HepG2 (cell line): ENCODE measurements around the gene FHL3. TPM values are rescaled to one million over a fixed set of nuclear protein-coding genes. Genes with fewer than 3 reads are reported as not detected.

ENCODE experiments used
- ATAC-seq: fragments of 200-7000 bp; cut with Tn5 transposase; 3 replicates; pipeline ENCODE4 v1.9.1; 2020; ENCODE audit warnings: mild to moderate bottlenecking, moderate library complexity
- BruUV-seq: library from RNA; stranded (reverse); fragments of 400-500 nt; replicated peaks from 2 replicates; lab custom pipeline; 2021; lab: Mats Ljungman, UMichigan
- CTCF ChIA-PET: fragments of 300-600 bp; formaldehyde crosslinking; extraction: SDS; loops from one replicate; lab custom pipeline; 2021; ENCODE audit warnings: low total read pairs, inconsistent platforms, low intra/inter-chr PET ratio; lab: Yijun Ruan, JAX
- POLR2A ChIA-PET: fragments of 350-600 bp; sonication (Branson Sonifier 250); formaldehyde crosslinking; loops from one replicate; lab custom pipeline; 2020; ENCODE audit warnings: antibody characterized with exemption, inconsistent platforms; lab: Yijun Ruan, JAX
- DNase-seq: peaks from one replicate; pipeline ENCODE4 v3.0.0-alpha.2; 2015; ENCODE audit warnings: low spot score
- FAIRE-seq: peaks from 3 replicates; lab custom pipeline; 2011; peaks lifted over from hg19 to GRCh38; lab: Jason Lieb, UNC
- H2AFZ ChIP-seq: one replicate; pipeline ENCODE4 v1.6.1; 2011; ENCODE audit warnings: low read length, inconsistent platforms
- H3K27ac ChIP-seq: fragments of 300-600 bp; 3 replicates; pipeline ENCODE4 v1.8.0; 2011; ENCODE audit warnings: mixed run types, mild to moderate bottlenecking, mixed read lengths, low read length, inconsistent platforms; ENCODE audit not compliant: insufficient read depth; ENCODE audit errors: extremely low read length
- H3K27me3 ChIP-seq, 2 experiments: fragments of 200-600 bp in 1 of 2; 2 replicates in 1 of 2; 3 replicates in 1 of 2; pipeline versions ENCODE4 v1.6.0 to v1.8.0; 2011; ENCODE audit warnings: low read length in 2 of 2, mild to moderate bottlenecking in 2 of 2, moderate library complexity in 2 of 2, inconsistent platforms in 1 of 2; ENCODE audit not compliant: insufficient read depth in 2 of 2, control insufficient read depth in 1 of 2
- H3K36me3 ChIP-seq, 2 experiments: fragments of 200-600 bp in 1 of 2; replicated peaks in 1 of 2; 2 replicates in 1 of 2; 3 replicates in 1 of 2; pipeline versions ENCODE4 v1.5.1 to v1.8.0; 2011; ENCODE audit warnings: low read length in 2 of 2, inconsistent platforms in 1 of 2; ENCODE audit not compliant: insufficient read depth in 2 of 2, control insufficient read depth in 1 of 2
- H3K4me1 ChIP-seq: 2 replicates; pipeline ENCODE4 v1.5.1; 2012; ENCODE audit warnings: low read length, inconsistent platforms; ENCODE audit not compliant: insufficient read depth
- H3K4me2 ChIP-seq: 2 replicates; pipeline ENCODE4 v1.6.0; 2011; ENCODE audit warnings: low read depth, low read length, inconsistent platforms
- H3K4me3 ChIP-seq, 3 experiments: fragments of 200-600 bp in 1 of 3; sonication (generic), shearing (Covaris generic) in 1 of 3; replicated peaks in 1 of 3; 2 replicates each; pipeline ENCODE4 v1.5.1; 2011 to 2016; ENCODE audit warnings: low read length in 3 of 3, inconsistent platforms in 2 of 3, low read depth in 2 of 3, mild to moderate bottlenecking in 2 of 3, control low read depth in 1 of 3, mixed read lengths in 1 of 3; ENCODE audit not compliant: insufficient read depth in 1 of 3
- H3K79me2 ChIP-seq: one replicate; pipeline ENCODE4 v1.6.1; 2011; ENCODE audit warnings: low read length, inconsistent platforms; ENCODE audit not compliant: insufficient read depth
- H3K9ac ChIP-seq: 2 replicates; pipeline ENCODE4 v1.6.0; 2011; ENCODE audit warnings: mild to moderate bottlenecking, low read depth, low read length, inconsistent platforms; ENCODE audit not compliant: insufficient read depth
- H3K9me3 ChIP-seq: 2 replicates; pipeline ENCODE4 v1.5.1; 2012; ENCODE audit warnings: mild to moderate bottlenecking, low read length
- H4K20me1 ChIP-seq: 2 replicates; pipeline ENCODE4 v1.6.0; 2011; ENCODE audit warnings: inconsistent platforms, mild to moderate bottlenecking, low read length, moderate library complexity; ENCODE audit not compliant: insufficient read depth
- CEBPB ChIP-seq: IDR thresholded peaks from 2 replicates; pipeline ENCODE4 v1.6.1; 2011; ENCODE audit warnings: low read depth, low read length, improper control_type of control experiment, borderline replicate concordance
- GZF1 ChIP-seq: sonication (generic); formaldehyde crosslinking; IDR thresholded peaks from 2 replicates; pipeline ENCODE4 v1.5.1; 2020; ENCODE audit warnings: mild to moderate bottlenecking, missing genetic modification reagents
- MED8 ChIP-seq: sonication (generic); formaldehyde crosslinking; IDR thresholded peaks from 2 replicates; pipeline ENCODE4 v1.8.1; 2023; ENCODE audit warnings: mild to moderate bottlenecking, missing genetic modification reagents; ENCODE audit not compliant: insufficient replicate concordance
- NFRKB ChIP-seq: fragments of 450-650 bp; IDR thresholded peaks from 2 replicates; pipeline ENCODE4 v1.6.1; 2017
- PHF21A ChIP-seq: sonication (generic); formaldehyde crosslinking; IDR thresholded peaks from 2 replicates; pipeline ENCODE4 v1.5.0; 2020; ENCODE audit warnings: mild to moderate bottlenecking, missing genetic modification reagents
- SMC3 ChIP-seq: IDR thresholded peaks from 2 replicates; pipeline ENCODE4 v1.6.1; 2011; ENCODE audit warnings: low read length, improper control_type of control experiment
- SMYD3 ChIP-seq: sonication (generic); formaldehyde crosslinking; IDR thresholded peaks from 2 replicates; pipeline ENCODE4 v1.8.1; 2023; ENCODE audit warnings: mild to moderate bottlenecking, missing genetic modification reagents
- SNRNP70 ChIP-seq: fragments of 200-400 bp; formaldehyde crosslinking; IDR thresholded peaks from 2 replicates; pipeline ENCODE4 v1.6.1; 2017; ENCODE audit warnings: mild to moderate bottlenecking, low read depth, low read length, moderate library complexity
- SRSF9 ChIP-seq: fragments of 200-400 bp; formaldehyde crosslinking; IDR thresholded peaks from 2 replicates; pipeline ENCODE4 v1.6.1; 2018; ENCODE audit warnings: borderline replicate concordance, mild to moderate bottlenecking, low read depth, low read length; ENCODE audit not compliant: insufficient read depth, poor library complexity, severe bottlenecking
- STAG1 ChIP-seq: sonication (generic); formaldehyde crosslinking; IDR thresholded peaks from 2 replicates; pipeline ENCODE4 v1.4.0; 2020; ENCODE audit warnings: missing genetic modification reagents
- SUZ12 ChIP-seq: fragments of 150-350 bp; IDR thresholded peaks from 2 replicates; pipeline ENCODE4 v1.6.1; 2014; ENCODE audit warnings: low read depth, low read length
- TARDBP ChIP-seq: sonication (generic); formaldehyde crosslinking; IDR thresholded peaks from 2 replicates; pipeline ENCODE4 v1.8.0; 2022; ENCODE audit warnings: mild to moderate bottlenecking, missing genetic modification reagents
- ZBTB42 ChIP-seq: sonication (generic); formaldehyde crosslinking; IDR thresholded peaks from 2 replicates; pipeline ENCODE4 v1.5.0; 2020; ENCODE audit warnings: mild to moderate bottlenecking, missing genetic modification reagents
- ZNF879 ChIP-seq: sonication (generic); formaldehyde crosslinking; IDR thresholded peaks from 2 replicates; pipeline ENCODE4 v1.8.1; 2023; ENCODE audit warnings: missing genetic modification reagents
- WGBS: methylation state at CpG from one replicate; pipeline ENCODE4 v1.1.6; 2017; ENCODE audit warnings: low lambda C conversion rate; 5-methylcytosine and 5-hydroxymethylcytosine counted together
- in situ Hi-C: cut with HindIII; loops from 2 replicates; pipeline ENCODE4 v1.10.0; 2017; ENCODE audit warnings: low pct_unique_long_range_greater_than_20kb; ENCODE audit not compliant: extremely low pct_ligation_motif_present
- intact Hi-C: fragments of 100-400 bp; cut with micrococcal nuclease; formaldehyde crosslinking; loops from one replicate; pipeline ENCODE4 v1.10.0; 2022; ENCODE audit not compliant: unreplicated experiment
- polyA plus RNA-seq, 8 experiments: library from polyadenylated mRNA; depleted of rRNA in 3 of 8; stranded (reverse) in 7 of 8; unstranded in 1 of 8; fragments of >200 nt; fragmentation: Illumina TruSeq in 4 of 8; extraction: Trizol in 4 of 8; gene quantifications; 2 replicates each; pipeline versions ENCODE4 v1.2.1 to v1.2.3, GENCODE V29; 2011 to 2016; ENCODE audit warnings: low read depth in 4 of 8, missing spikeins in 1 of 8, mixed read lengths in 1 of 8; ENCODE audit not compliant: insufficient read depth in 1 of 8
- total RNA-seq, 5 experiments: library from RNA; depleted of rRNA; stranded (reverse); fragments of >200 nt; fragmentation: Illumina TruSeq; extraction: Trizol; gene quantifications; 2 replicates each; pipeline ENCODE4 v1.2.3, GENCODE V29; 2016; ENCODE audit warnings: low read depth in 1 of 5
- TF ChIP-seq, protein P1 (sequence below): sonication (generic); formaldehyde crosslinking; IDR thresholded peaks from 2 replicates; pipeline ENCODE4 v1.5.0; 2020; ENCODE audit warnings: missing genetic modification reagents
- TF ChIP-seq, protein P2 (sequence below), 2 experiments: fragments of 450-650 bp in 1 of 2; sonication (generic) in 1 of 2; formaldehyde crosslinking; IDR thresholded peaks; 2 replicates each; pipeline versions ENCODE4 v1.5.0 to v1.8.0; 2020 to 2022; ENCODE audit warnings: mild to moderate bottlenecking in 1 of 2, missing genetic modification reagents in 1 of 2
- TF ChIP-seq, protein P3 (sequence below), 2 experiments: sonication (generic) in 1 of 2; formaldehyde crosslinking in 1 of 2; IDR thresholded peaks; 2 replicates each; pipeline versions ENCODE4 v1.5.1 to v1.6.1; 2011 to 2020; ENCODE audit warnings: borderline replicate concordance in 1 of 2, low read depth in 1 of 2, low read length in 1 of 2, mild to moderate bottlenecking in 1 of 2, missing genetic modification reagents in 1 of 2, moderate library complexity in 1 of 2
- TF ChIP-seq, protein P4 (sequence below): sonication (generic); formaldehyde crosslinking; IDR thresholded peaks from 2 replicates; pipeline ENCODE4 v1.8.0; 2022; ENCODE audit warnings: low read depth, missing genetic modification reagents

Gene FHL3
- total and polyA plus RNA-seq, 2 of the 13 experiments (the other 11 are each of a cell fraction or from before 2014, with no cell fraction given) = 2.8 to 6.6 TPM

DNA sequence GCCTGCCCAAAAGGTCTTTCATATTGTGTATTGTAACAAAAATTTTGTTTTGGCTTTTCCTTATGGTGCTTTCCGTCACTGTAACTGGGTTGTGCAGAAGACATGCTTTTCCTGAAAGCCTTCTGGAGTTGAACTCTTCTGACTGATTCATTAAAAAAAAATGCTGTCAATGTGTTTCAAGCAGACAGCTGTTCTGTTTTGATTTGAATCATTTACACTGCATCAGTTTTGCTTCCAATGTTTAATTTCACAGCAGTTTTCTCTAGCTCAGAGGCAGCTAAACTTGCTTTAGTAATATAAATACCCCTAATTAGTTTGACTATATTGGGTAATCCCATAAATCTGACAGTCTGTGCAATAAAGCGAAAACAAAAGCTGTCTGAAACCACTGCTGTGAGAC is 15.1 kb upstream of the FHL3 start (continued):
- TF ChIP-seq, protein P1, sequence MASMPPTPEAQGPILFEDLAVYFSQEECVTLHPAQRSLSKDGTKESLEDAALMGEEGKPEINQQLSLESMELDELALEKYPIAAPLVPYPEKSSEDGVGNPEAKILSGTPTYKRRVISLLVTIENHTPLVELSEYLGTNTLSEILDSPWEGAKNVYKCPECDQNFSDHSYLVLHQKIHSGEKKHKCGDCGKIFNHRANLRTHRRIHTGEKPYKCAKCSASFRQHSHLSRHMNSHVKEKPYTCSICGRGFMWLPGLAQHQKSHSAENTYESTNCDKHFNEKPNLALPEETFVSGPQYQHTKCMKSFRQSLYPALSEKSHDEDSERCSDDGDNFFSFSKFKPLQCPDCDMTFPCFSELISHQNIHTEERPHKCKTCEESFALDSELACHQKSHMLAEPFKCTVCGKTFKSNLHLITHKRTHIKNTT (CRISPR knock-in tag) = no peak
- TF ChIP-seq PHF21A (CRISPR knock-in tag) = no peak

DNA sequence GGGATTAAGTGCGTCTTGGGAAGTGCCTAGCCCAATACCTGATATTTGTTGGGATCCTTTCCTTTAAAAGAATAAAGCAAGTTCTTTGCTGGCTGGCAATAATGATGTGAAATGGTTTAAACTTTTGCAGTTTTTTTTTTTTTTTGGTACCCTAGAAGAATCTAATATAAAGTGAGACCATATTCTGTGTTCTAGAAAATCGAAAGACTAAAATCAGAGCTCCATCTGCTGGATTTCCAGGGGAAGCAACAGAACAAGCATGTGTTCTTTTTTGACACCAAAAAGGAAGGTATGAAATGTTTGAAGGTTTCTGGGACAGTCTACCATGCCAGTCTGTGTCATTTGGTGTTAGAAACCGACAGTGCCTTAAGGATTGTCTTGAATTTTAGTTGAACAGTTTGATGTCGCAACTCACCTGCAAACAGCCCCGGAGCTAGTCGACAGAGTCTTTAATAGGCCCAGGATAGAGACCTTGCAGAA is 13.6 kb upstream of the FHL3 start:
- 80% methylated on average over 6 of the region's 6 CpGs for WGBS
- BruUV-seq = no TSS peak
- H3K36me3 ChIP-seq = peaks cover 13 to 83% of the 10 kb centered on the region in 2 experiments
- CTCF ChIA-PET = interaction anchor here (0.6 to 4.1 kb wide), 4 partner anchors 28 to 129 kb away, joined by 3 to 45 read pairs (median 4); partner anchors contain the start of gene SF3A3
- H3K4me1 ChIP-seq = peaks cover 20% of the 10 kb centered on the region
- no peaks in the 10 kb centered on the region for H3K27me3 ChIP-seq
- in situ Hi-C loops (no loop called here), intact Hi-C loops (loop anchor here (1.0 kb wide), 1 partner anchor 29 kb away; the partner anchor contains the start of gene SF3A3)
- peaks cover 20% of the 10 kb centered on the region for H3K79me2 ChIP-seq
- H3K9ac ChIP-seq = no peak overlapping the region
- FAIRE-seq = peak; percentile 61
- peak; percentile 45 for DNase-seq
- ATAC-seq = peak; percentile 54; the same call in 2 of the 3 replicates
- no peak overlapping the region for H3K27ac ChIP-seq
- no peak overlapping the region for H2AFZ ChIP-seq
- H3K9me3 ChIP-seq = no peaks in the 10 kb centered on the region
- POLR2A ChIA-PET = interaction anchor here (0.5 to 0.8 kb wide), 2 partner anchors 9 to 229 kb away, joined by 3 to 4 read pairs; no protein-coding TSS in a partner anchor
- no peak overlapping the region for H3K4me3 ChIP-seq
- H3K4me2 ChIP-seq = no peak overlapping the region
- H4K20me1 ChIP-seq = no peaks in the 10 kb centered on the region; the same call in 1 of the 2 replicates
- TF ChIP-seq NFRKB (no peak), SNRNP70 (no peak), MED8 (CRISPR knock-in tag) (no peak), SMYD3 (no peak), ZBTB42 (no peak), SUZ12 (no peak), ZNF879 (CRISPR knock-in tag) (no peak), STAG1 (peak; percentile 73), SMC3 (peak; percentile 67), GZF1 (CRISPR knock-in tag) (no peak), TARDBP (no peak), SRSF9 (no peak), CEBPB (peak; percentile 68)
- TF ChIP-seq, protein P2, sequence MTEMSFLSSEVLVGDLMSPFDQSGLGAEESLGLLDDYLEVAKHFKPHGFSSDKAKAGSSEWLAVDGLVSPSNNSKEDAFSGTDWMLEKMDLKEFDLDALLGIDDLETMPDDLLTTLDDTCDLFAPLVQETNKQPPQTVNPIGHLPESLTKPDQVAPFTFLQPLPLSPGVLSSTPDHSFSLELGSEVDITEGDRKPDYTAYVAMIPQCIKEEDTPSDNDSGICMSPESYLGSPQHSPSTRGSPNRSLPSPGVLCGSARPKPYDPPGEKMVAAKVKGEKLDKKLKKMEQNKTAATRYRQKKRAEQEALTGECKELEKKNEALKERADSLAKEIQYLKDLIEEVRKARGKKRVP (CRISPR knock-in tag; IDR thresholded peaks at IDR 0.05) = no peak
- TF ChIP-seq, protein P3, sequence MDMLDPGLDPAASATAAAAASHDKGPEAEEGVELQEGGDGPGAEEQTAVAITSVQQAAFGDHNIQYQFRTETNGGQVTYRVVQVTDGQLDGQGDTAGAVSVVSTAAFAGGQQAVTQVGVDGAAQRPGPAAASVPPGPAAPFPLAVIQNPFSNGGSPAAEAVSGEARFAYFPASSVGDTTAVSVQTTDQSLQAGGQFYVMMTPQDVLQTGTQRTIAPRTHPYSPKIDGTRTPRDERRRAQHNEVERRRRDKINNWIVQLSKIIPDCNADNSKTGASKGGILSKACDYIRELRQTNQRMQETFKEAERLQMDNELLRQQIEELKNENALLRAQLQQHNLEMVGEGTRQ (IDR thresholded peaks at IDR 0.05; ENCODE audit: low read depth, low read length) = no peak
- TF ChIP-seq, protein P3 (CRISPR knock-in tag; IDR thresholded peaks at IDR 0.05; ENCODE audit: borderline replicate concordance) = no peak
- TF ChIP-seq, protein P4, sequence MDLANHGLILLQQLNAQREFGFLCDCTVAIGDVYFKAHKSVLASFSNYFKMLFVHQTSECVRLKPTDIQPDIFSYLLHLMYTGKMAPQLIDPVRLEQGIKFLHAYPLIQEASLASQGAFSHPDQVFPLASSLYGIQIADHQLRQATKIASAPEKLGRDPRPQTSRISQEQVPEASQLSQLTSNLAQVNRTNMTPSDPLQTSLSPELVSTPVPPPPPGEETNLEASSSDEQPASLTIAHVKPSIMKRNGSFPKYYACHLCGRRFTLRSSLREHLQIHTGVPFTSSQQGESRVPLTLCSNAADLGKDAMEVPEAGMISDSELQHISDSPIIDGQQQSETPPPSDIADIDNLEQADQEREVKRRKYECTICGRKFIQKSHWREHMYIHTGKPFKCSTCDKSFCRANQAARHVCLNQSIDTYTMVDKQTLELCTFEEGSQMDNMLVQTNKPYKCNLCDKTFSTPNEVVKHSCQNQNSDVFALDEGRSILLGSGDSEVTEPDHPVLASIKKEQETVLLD (CRISPR knock-in tag) = no peak
